Measurements from ENCODE around the gene FOXK2.

GRCh38 chr17:82531431-82531881, 11.9 kb downstream of the FOXK2 start:
- TF ChIP-seq, protein P1, sequence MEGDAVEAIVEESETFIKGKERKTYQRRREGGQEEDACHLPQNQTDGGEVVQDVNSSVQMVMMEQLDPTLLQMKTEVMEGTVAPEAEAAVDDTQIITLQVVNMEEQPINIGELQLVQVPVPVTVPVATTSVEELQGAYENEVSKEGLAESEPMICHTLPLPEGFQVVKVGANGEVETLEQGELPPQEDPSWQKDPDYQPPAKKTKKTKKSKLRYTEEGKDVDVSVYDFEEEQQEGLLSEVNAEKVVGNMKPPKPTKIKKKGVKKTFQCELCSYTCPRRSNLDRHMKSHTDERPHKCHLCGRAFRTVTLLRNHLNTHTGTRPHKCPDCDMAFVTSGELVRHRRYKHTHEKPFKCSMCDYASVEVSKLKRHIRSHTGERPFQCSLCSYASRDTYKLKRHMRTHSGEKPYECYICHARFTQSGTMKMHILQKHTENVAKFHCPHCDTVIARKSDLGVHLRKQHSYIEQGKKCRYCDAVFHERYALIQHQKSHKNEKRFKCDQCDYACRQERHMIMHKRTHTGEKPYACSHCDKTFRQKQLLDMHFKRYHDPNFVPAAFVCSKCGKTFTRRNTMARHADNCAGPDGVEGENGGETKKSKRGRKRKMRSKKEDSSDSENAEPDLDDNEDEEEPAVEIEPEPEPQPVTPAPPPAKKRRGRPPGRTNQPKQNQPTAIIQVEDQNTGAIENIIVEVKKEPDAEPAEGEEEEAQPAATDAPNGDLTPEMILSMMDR (IDR thresholded peaks at IDR 0.05), result no peak
- no peak for TF ChIP-seq POLR2A (IDR thresholded peaks at IDR 0.05)
